ENCODE data around the gene PRDM4. TPM values are rescaled to one million over a fixed set of nuclear protein-coding genes. Genes with fewer than 3 reads are reported as not detected.
A peak's percentile ranks its signal among the peaks of the same experiment; 100 is the strongest.

The PRDM4 gene
- total and polyA plus RNA-seq, 2 of the 4 experiments (the other 2 are of a cell fraction), result 20.1 to 26.7 TPM

GRCh38 chr12:107730618-107731341, 30.2 kb downstream of the PRDM4 start:
- no peaks in the 10 kb centered on the region for H3K27me3 ChIP-seq (ENCODE audit: control insufficient read depth, insufficient read depth, low read length)
- no peak overlapping the region for H4K8ac ChIP-seq (ENCODE audit: low read depth in 2 of 2, low read length in 2 of 2)
- H2BK120ac ChIP-seq (ENCODE audit: low read depth, low read length), result no peak overlapping the region
- DNase-seq (no peak), ATAC-seq (ENCODE audit: low read depth) (peak; percentile 24)
- dilution Hi-C loops (cut with HindIII; ENCODE audit: low sequenced_read_pairs, unreplicated experiment) (no loop called here), intact Hi-C loops (cut with micrococcal nuclease) (no loop called here), in situ Hi-C loops (cut with MboI; ENCODE audit: low sequenced_read_pairs) (no loop called here)
- peaks cover 2% of the 10 kb centered on the region; the same call in 1 of the 2 replicates for H3K9me1 ChIP-seq (ENCODE audit: insufficient read depth, low read length)
- TF ChIP-seq MAZ (IDR thresholded peaks at IDR 0.05; ENCODE audit: borderline replicate concordance, low read depth, low read length) (no peak), BHLHE40 (IDR thresholded peaks at IDR 0.05; ENCODE audit: low read depth, low read length) (no peak), ELK1 (IDR thresholded peaks at IDR 0.05; ENCODE audit: borderline replicate concordance, low read depth, low read length) (no peak), CEBPB (IDR thresholded peaks at IDR 0.05; ENCODE audit: low read depth, low read length) (no peak), CTCF (conservative IDR thresholded peaks at IDR 0.05; ENCODE audit: low read depth, low read length) (no peak), MAFK (IDR thresholded peaks at IDR 0.05; ENCODE audit: low read depth, low read length) (no peak), SMC3 (IDR thresholded peaks at IDR 0.05; ENCODE audit: low read depth, low read length) (no peak), USF2 (IDR thresholded peaks at IDR 0.05; ENCODE audit: low read depth, low read length) (no peak), CHD1 (IDR thresholded peaks at IDR 0.05; ENCODE audit: low read depth, low read length) (no peak), MXI1 (IDR thresholded peaks at IDR 0.05; ENCODE audit: borderline replicate concordance, low read depth, low read length) (no peak), NFE2L2 (IDR thresholded peaks at IDR 0.05; ENCODE audit: low read depth, low read length) (no peak), POLR2A (IDR thresholded peaks at IDR 0.05; ENCODE audit: low read depth, low read length) (no peak), RAD21 (IDR thresholded peaks at IDR 0.05; ENCODE audit: low read length) (no peak), FOS (IDR thresholded peaks at IDR 0.05; ENCODE audit: low read depth, low read length) (no peak), RCOR1 (IDR thresholded peaks at IDR 0.05; ENCODE audit: insufficient replicate concordance, low read length) (no peak), RFX5 (IDR thresholded peaks at IDR 0.05; ENCODE audit: low read depth, low read length) (no peak)
- no peak overlapping the region for H3K4ac ChIP-seq (ENCODE audit: low read depth, low read length)
- peaks cover 15% of the 10 kb centered on the region for H3K36me3 ChIP-seq (ENCODE audit: control insufficient read depth, insufficient read depth, low read length)
- CTCF ChIA-PET, result no interaction called here
- no peak overlapping the region for H3K56ac ChIP-seq (ENCODE audit: extremely low read depth, insufficient read depth, low read length)
- no peaks in the 10 kb centered on the region for H3K4me1 ChIP-seq (ENCODE audit: control insufficient read depth, insufficient read depth, low read length)
- H2AK5ac ChIP-seq (ENCODE audit: low read depth, low read length), result no peak overlapping the region
- no peak overlapping the region for H2AK9ac ChIP-seq (replicated peaks; ENCODE audit: low read depth, low read length, poor library complexity)
- BruUV-seq (replicated peaks), result no TSS peak
- H2BK15ac ChIP-seq (ENCODE audit: low read depth, low read length), result no peak overlapping the region
- H3K14ac ChIP-seq (replicated peaks; ENCODE audit: low read depth, low read length), result no peak overlapping the region
- no peaks in the 10 kb centered on the region; a peak in 1 of 4 replicates for H3K79me1 ChIP-seq (ENCODE audit: low read depth in 1 of 2, low read length in 2 of 2)
- no peaks in the 10 kb centered on the region for H3K9me3 ChIP-seq (ENCODE audit: control insufficient read depth, insufficient read depth, low read length)
- H3K4me2 ChIP-seq (ENCODE audit: low read depth, low read length), result no peak overlapping the region
- no peak overlapping the region for H2BK20ac ChIP-seq (ENCODE audit: low read depth, low read length)
- POLR2A ChIA-PET (ENCODE audit: unreplicated experiment), result no interaction called here
- no peak overlapping the region for H3K18ac ChIP-seq (ENCODE audit: low read depth, low read length)
- no peak overlapping the region for H3K9ac ChIP-seq (ENCODE audit: low read depth, low read length)
- no peak overlapping the region for H3K23ac ChIP-seq (ENCODE audit: low read depth, low read length)
- H4K20me1 ChIP-seq (ENCODE audit: insufficient read depth, low read length), result 0 out of 2 replicates have a peak, but pooled peaks cover 4% of the 10 kb centered on the region
- no peak overlapping the region for H4K5ac ChIP-seq (ENCODE audit: low read depth, low read length)
- WGBS, 2 experiments (ENCODE audit: extremely low coverage in 2 of 2, insufficient read length in 1 of 2), result no CpG with 5 or more reads among the region's 4 CpGs
- H2AFZ ChIP-seq (replicated peaks; ENCODE audit: low read length, poor library complexity), result no peak overlapping the region
- H4K91ac ChIP-seq (ENCODE audit: insufficient read depth, low read depth, low read length), result no peak overlapping the region
- H3K4me3 ChIP-seq (ENCODE audit: insufficient read depth, low read depth, low read length), result no peak overlapping the region
- no peak overlapping the region for H3K27ac ChIP-seq (ENCODE audit: insufficient read depth, low read length)
- no peak overlapping the region for H2BK5ac ChIP-seq (ENCODE audit: low read depth, low read length, poor library complexity, severe bottlenecking)
